HG03139 (cell line): ENCODE results near the gene FAM227B.
"Not testable (repeated sequence)": the region's sequence is repeated elsewhere in the genome, so short reads cannot be mapped to it uniquely, and the experiment has no call there.

ENCODE experiments used
- ATAC-seq: cut with Tn5 transposase; IDR thresholded peaks from one replicate; pipeline ENCODE4 v1.9.1; 2021; ENCODE audit not compliant: unreplicated experiment

FAM227B gene

DNA sequence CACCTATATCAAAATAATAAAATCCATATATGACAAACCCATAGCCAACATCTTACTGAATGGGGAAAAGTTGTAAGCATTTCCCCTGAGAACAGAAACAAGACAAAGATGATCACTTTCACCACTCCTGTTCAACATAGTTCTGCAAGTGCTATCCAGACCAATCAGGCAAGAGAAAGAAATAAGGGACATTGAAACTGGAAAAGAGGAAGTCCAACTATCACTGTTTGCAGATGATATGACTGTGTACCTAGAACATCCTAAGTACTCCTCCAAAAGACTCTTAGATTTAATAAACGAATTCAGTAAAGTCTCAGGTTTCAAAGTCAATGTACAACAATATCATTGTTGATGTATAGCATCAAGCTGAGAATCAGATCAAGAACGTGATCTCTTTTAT lies 233.1 kb downstream of the FAM227B start:
- ATAC-seq = no peak

- no peak for ATAC-seq
These were observed 237.4 kb downstream of the FAM227B start for GRCh38 chr15:49383266-49383665.

GRCh38 chr15:49382394-49382793 lies 238.2 kb downstream of the FAM227B start:
- no peak for ATAC-seq

- no peak for ATAC-seq
These were observed 239.7 kb downstream of the FAM227B start for GRCh38 chr15:49380912-49381311.

DNA sequence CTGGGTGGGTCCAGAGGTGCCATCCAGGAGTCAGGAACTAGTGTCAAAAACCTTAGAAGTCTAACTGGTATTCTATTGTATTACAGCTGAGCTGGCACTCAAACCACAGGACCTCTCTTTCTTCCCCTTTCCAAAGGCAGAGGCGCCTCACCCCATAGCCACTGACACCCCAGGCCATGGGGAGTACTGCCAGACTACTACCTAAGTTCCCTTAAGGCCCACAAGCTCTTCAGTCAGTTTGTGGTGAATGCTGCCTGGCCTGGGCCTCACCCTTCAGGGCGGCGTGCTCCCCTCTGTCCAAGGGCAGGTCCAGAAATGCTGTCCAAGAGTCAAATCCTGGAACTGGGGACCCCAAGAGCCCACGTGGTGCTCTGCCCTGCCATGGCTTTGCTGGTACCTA lies 240.6 kb downstream of the FAM227B start:
- ATAC-seq = no peak

DNA sequence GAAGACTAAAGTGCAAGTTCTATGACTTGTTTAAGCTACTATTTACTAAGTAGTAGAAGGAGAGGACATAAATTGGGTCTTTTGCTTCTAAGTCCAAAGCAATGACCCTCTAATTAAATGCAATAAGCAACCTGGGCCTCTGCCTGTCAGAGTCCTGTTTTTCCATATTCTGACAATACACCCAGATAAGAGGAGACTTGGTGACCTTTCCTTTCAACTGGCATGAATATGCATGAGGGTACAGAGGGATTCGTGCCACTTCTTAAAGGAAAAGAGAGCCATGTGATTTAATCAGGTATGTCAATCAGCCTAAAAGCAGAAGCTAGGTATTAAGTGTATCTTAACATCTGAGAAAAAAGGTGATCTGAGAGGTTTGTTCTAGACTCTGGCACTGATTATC lies 248.3 kb downstream of the FAM227B start:
- ATAC-seq = no peak

DNA sequence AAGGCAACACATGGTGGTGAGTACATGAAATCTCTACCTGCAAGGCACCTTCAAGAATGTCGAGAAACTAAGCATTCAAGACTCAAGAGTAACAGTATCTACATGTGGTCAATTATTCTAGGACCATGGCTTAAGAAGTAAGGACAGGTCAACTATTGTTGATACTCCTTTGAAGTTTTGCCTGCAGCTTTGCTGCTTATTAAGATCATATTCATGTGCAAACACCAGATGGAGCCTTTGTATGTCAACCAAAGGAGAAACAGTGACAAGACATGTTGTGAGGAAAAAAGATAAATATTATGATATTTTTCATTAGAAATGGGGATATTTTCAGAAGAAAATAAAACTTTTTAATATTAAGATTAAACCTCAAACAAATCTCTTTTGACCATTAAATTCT lies 249.8 kb downstream of the FAM227B start:
- no peak for ATAC-seq

DNA sequence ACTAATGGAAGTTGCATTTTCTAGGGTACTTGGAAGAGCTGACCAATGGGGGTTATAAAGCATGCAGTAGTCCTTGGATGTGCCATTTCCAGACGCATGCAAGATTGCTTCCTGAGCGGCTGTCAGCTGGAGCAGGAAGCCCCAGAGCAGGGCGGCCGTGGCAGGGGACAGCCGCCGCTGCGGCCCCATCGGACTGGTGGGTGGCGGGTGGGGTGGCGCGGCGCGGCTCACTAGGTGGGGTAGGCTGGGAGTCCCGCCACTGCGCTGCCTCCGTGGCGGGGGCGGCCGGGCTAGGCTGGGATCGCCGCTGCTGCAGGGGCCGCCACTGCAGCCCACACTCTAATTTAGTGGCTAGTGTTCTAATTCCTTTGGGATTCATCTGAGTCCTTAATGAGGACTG lies 254.1 kb downstream of the FAM227B start:
- no peak for ATAC-seq

GRCh38 chr15:49361370-49361769 lies 259.2 kb downstream of the FAM227B start:
- ATAC-seq = no peak

DNA sequence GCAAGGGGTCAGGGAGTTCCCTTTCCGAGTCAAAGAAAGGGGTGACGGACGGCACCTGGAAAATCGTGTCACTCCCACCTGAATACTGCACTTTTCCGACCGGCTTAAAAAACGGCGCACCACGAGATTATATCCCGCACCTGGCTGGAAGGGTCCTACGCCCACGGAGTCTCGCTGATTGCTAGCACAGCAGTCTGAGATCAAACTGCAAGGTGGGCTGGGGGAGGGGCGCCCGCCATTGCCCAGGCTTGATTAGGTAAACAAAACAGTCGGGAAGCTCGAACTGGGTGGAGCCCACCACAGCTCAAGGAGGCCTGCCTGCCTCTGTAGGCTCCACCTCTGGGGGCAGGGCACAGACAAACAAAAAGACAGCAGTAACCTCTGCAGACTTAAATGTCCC lies 266.2 kb downstream of the FAM227B start:
- ATAC-seq = not testable (repeated sequence)

DNA sequence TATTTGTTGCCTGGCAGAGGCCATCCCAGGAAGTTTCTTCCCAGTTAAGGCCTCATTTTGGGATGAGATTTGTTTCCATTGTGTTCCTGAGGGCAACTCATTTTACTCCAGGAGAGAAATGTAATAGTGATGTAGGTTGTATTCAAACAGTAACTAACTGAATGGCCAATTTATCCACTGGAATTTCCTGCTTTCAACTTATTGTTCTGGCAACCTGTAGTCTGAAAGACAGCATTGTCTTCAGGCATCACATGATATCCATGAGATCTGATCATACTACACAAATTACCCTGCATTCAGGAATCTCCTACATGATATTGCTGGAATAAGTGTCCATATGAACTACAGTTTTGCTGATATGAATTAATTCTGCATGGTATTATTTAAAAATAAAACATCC lies 277.1 kb downstream of the FAM227B start:
- no peak for ATAC-seq

- no peak for ATAC-seq
These were observed 281.0 kb downstream of the FAM227B start for GRCh38 chr15:49339656-49340055.

DNA sequence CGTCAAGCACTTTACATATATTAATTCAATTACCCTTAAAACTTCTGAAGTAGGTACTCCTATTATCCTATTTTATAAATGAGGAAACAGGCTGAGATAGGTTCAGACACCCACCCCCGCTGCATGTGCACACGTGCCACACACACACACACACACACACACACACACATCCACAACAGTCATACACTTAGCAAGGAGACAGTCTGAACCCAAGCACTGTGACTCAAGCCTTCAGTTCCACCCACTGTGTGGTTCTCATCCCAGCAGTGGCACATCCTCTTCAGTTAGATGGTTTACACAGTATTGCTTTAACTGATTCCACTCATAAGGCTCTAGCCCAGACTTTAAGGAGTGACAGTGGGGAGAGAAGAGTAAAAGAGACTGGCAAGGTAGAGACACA lies 288.7 kb downstream of the FAM227B start:
- ATAC-seq = no peak

DNA sequence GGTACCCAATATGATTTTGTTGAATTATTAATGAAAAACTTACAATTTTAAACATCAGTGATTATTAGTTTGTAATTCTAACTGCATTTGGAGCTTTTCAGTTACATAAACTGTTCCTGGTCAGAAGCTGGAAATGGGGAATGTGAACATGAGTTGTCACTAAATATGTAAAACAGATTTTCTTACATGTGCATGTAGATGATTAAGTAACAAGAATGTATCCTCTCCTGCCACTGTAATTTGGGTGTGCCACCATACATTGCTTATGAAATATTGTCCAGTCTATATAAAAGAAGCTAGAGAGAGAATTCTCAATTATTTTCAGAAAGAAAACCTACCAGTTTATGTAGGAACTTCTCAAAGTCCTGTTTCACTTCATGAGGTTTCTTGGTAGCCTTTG lies 289.2 kb downstream of the FAM227B start:
- no peak for ATAC-seq

- ATAC-seq = no peak
These were observed 290.5 kb downstream of the FAM227B start for GRCh38 chr15:49330166-49330565.

DNA sequence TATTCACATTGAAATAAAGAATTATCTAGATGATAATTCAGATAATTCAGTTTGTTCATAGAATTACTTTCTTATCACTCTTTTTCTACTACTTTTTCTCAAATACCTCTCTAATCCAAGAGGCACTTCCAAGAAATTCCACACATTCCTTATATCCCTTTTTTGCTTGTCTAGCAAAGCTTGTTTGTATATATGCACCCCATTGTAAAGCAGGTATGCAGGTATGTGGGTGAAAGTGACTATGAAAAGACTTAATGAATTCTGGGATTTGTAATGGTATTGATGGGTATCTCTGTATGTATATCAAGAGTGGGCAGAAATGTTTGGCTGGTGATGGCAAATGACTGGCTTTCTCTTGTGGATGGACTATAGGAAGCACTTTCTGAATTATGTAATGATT lies 291.7 kb downstream of the FAM227B start:
- ATAC-seq = no peak

DNA sequence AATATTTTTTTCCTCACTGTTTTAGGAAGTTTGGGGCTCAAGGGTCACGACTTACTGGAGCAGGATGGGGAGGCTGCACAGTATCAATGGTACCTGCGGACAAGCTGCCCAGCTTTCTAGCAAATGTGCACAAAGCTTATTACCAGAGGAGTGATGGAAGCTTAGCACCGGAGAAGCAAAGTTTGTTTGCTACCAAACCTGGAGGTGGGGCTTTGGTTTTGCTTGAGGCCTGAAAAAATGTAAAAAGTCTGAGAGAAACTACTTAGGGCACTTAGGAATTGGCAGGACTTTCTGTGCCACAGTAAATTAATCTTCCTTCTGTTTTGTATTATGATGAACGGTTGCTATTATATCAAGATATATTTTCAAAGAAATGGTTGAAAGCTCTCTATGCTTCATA lies 292.7 kb downstream of the FAM227B start:
- ATAC-seq = no peak

DNA sequence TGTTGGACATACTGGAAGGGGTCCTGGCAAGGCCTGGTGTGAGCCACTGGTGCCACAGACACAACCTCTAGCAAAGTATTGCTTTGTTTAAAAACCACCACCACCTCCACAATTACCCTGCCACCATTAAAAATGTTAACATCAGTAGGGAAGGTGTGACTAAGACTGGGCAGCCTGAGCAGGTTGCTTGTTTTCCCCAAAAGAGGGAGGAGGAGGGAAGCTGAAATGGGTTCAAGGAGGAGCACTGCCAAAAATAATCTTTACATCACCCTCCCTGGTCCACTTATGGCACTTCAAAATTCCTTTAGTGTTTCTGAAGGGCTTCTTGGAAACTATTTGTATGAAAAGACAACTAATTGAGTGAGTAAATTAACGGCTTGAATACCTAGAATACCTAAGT lies 297.4 kb downstream of the FAM227B start:
- no peak for ATAC-seq

GRCh38 chr15:49320351-49320750 lies 300.3 kb downstream of the FAM227B start:
- no peak for ATAC-seq

- no peak for ATAC-seq
These were observed 305.2 kb downstream of the FAM227B start for GRCh38 chr15:49315391-49315823.

DNA sequence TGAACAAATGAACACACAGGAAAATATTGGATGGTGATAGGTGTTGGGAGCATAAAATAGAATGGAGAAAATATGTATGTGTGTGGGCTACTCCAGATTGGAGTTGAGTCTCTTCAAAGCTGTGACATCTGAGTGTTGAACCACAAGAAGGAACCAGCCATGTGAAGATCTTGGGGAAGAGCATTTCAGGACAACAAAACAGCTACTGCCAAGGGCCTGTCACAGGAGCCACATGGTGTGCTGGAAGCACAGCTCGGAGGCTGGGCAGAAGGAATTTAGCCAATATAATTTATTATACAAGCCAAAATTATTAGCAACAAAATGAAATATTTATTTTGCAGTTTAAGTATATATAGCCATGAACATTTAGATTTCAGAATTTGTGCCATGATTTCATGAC lies 305.9 kb downstream of the FAM227B start:
- ATAC-seq = no peak

- ATAC-seq = no peak
These were observed 307.0 kb downstream of the FAM227B start for GRCh38 chr15:49313650-49314049.

GRCh38 chr15:49309889-49310288 lies 310.7 kb downstream of the FAM227B start:
- ATAC-seq = no peak

- ATAC-seq = no peak
These were observed 311.9 kb downstream of the FAM227B start for GRCh38 chr15:49308686-49309085.
